GM18519 (cell line): Measurements from ENCODE around the gene EXTL1.
"Not testable (repeated sequence)": the region's sequence is repeated elsewhere in the genome, so short reads cannot be mapped to it uniquely, and the experiment has no call there.

ENCODE experiments used
- ATAC-seq: cut with Tn5 transposase; IDR thresholded peaks from one replicate; pipeline ENCODE4 v1.9.1; 2021; ENCODE audit warnings: mild to moderate bottlenecking, moderate library complexity; ENCODE audit not compliant: unreplicated experiment, low FRiP score

EXTL1 gene, protein sequence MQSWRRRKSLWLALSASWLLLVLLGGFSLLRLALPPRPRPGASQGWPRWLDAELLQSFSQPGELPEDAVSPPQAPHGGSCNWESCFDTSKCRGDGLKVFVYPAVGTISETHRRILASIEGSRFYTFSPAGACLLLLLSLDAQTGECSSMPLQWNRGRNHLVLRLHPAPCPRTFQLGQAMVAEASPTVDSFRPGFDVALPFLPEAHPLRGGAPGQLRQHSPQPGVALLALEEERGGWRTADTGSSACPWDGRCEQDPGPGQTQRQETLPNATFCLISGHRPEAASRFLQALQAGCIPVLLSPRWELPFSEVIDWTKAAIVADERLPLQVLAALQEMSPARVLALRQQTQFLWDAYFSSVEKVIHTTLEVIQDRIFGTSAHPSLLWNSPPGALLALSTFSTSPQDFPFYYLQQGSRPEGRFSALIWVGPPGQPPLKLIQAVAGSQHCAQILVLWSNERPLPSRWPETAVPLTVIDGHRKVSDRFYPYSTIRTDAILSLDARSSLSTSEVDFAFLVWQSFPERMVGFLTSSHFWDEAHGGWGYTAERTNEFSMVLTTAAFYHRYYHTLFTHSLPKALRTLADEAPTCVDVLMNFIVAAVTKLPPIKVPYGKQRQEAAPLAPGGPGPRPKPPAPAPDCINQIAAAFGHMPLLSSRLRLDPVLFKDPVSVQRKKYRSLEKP

DNA sequence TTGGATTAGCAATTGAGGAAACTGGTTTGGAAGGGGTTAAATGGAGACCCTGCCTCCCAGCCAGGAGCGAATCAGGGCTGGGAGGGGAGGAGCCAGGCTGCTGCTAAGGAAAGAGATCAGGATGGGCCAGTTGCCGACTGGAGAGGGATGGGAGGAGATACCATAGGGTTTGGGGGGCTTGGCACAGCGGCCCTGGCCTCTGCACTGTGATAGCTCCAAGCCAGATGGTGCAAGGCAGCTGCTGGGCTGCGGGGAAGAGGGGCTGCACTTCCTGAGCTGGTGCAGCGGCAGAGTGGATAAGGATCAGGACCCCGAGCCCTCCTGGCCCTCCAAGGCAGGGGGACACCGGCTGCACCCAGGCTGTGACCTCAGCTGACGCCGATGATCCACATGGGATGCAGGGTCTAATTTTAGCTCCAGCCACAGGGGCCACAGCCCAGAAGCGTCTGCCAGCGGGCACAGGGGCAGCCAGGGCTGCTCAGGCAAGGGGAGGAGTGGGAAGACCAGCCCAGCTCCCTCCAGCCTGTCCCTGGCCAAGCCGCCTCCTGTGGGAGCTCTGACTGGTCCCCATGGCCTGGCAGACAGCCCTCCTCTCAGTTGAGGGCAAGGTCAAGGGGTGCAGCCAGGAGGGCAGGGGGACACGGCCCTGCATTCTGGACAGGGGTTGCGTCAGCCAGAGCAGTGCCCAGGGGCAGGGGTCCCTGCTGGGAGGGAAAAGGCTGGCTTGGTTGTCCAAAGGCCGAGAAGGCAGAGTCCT is at the start of gene EXTL1:
TSS of gene EXTL1 (plus strand) at position 129 of the 757 bp plus-strand sequence. CDS start 872 bp downstream, outside the sequence.
- no peak for ATAC-seq

DNA sequence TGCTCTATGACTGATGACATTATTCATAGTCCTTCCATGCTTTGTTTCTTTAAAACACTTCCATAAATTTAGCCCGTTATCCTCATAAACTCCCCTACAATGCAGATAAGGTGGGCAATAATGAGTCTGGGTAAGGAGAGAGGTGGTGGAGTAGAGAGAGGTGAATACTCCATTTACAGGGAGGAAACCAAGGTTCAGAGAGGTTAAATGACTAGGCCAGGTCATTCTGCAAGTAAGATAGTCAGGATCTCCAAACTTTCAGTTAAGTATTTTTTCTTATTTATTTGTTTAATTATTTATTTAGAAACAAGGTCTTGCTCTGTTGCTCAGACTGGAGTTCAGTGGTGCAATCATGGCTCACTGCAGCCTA is 49.8 kb upstream of the EXTL1 start:
- no peak for ATAC-seq

DNA sequence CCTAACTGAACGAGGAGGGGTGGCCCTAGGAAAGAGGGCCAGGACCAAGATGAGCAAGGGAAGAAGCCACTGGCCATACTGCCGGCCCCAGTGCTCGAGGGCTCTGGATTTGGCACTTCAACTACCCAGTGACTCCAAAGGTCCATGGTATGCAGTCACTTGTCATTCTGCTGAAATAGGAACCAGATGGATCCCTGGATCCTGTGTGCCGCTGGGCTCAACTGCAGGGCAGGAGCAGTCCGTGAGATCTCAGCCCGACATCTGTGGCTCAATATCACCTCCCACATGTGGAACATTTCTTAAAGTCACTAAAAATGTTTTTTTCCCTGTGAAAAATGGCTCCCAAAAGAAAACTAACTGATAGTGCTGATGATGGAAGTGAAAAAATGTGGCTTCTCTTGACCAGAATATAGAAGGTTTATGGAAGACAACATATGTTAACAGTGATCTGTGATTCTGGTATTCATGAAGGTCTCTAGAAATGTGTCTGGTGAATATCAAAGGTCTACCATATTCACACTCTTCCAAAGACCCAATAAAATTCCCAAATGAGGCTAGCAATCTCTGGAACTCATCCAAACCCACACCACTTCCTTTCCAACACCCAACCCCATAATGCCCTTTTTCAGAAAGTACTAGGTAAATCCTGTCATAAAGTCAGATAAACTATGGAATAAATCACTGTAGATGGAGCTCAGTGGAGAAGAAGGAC is 47.8 kb upstream of the EXTL1 start:
- ATAC-seq: no peak

DNA sequence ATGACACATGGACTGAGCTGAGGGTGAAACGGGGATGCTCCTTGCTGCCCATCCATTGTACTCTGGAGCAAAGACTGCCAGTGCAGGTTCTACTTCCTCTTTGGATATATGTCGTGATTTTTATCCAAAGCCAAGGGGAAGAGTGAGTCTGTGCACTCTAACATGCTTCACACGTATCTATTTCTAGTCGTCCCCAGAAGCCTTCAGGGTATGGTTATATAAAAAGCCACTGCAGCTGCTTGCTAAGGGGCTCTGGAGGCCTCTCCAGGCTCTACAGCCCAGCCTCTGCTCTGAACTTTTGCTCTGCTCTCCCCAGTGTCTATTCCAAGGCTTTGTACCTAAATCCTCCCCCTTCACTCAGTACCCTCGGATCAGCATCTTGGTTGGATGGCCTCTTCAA is 43.8 kb upstream of the EXTL1 start:
- ATAC-seq: no peak

DNA sequence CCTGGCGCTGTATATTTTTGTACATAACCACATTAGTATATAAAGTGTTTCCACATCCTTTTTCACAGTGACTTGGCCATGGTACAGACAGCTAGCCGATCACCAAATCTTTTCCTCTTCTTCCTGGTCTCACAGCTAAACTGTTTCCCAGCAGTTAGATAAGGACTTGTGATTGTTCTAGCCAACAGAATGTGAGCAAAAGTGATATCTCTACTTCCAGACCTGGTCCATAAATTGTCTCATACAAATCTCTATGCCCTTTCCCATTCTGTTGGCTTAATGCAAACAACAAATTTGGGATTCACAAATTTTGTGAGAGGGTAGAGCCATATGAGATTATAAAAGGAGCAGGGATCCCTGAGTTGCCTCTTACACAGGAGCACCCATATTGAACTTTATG is 43.2 kb upstream of the EXTL1 start:
- ATAC-seq: no peak

DNA sequence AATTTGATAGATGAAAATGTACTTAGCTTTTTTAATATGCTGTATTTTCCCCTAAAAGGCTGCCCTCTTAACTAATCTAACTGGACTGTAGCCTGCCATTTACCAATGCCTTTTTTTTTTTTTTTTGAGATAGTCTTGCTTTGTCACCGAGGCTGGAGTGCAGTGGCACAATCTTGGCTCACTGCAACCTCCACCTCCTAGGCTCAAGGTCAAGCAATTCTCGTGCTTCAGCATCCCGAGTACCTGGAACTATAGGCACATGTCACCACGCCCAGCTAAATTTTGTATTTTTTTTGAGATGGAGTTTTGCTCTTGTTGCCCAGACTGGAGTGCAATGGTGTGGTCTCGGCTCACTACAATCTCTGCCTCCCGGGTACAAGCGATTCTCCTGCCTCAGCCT is 42.4 kb upstream of the EXTL1 start:
- no peak for ATAC-seq

DNA sequence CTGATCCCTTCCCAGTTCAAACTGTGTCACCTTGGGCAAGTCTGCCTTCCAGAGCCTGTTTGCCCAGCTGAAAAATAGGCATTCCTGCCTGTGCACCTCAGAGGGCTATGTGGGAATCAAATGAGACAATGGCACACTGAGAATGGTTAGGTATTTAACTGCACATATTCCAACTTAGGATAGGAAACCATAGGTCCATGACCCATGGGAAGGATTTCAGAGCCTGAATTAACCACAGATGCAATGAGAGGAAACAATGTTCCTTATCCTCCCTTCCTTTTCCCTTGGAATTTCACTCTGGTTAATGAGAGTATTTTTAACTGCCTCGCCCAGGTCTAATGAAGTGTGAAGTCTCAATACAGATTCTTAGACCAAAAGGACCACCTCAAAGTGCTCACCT is 36.4 kb upstream of the EXTL1 start:
- no peak for ATAC-seq

DNA sequence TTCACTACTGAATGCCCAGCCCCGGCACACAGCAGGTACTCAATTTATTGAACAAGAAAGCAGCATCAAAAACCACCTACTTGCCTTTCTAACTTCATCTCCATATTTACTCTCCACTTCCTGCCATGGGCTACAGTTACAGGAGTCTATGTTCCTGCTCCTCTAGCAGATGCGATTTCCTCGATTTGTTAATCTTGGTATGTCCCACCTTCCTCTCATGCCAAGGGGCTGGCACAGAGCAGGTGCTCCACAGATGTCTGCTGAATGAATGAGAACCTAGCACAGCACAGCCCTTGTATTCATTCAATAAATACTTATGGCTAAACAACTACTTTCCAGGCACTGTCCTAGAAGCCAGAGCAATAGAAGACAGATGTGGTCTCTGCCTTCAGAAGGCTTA is 35.9 kb upstream of the EXTL1 start:
- no peak for ATAC-seq

DNA sequence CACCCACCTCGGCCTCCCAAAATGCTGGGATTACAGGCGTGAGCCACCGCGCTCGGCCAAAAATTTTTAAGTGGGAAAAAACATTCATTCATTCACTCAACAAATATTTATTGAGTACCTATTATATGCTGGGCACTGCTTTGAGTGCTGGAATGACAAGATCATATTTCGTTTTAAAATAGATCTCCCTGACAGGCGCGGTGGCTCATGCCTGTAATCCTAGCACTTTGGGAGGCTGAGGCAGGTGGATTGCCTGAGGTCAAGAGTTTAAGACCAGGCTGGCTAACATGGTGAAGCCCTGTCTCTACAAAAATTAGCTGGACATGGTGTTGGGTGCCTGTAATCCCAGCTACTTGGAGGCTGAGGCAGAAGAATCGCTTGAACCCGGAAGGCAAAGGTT is 34.8 kb upstream of the EXTL1 start:
- ATAC-seq: not testable (repeated sequence)

DNA sequence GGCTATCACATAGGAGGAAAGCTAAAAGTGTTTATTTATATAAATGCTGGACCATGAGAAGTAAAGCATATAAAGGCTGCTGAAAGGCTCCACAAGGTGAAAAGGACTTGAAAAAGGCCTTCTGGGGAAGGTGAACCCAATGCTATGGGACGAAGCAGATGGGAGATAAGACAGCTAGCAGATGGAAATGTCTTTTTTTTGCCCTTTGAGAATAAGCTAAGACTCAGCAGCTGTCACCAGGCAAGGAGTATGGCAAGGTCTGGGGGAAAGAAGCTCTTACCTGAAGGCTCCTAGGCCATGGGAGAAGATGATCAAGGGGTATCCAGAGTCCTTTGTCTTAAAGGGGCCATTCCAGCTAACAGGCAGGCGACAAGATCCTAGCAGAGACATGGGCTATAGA is 33.6 kb upstream of the EXTL1 start:
- no peak for ATAC-seq

DNA sequence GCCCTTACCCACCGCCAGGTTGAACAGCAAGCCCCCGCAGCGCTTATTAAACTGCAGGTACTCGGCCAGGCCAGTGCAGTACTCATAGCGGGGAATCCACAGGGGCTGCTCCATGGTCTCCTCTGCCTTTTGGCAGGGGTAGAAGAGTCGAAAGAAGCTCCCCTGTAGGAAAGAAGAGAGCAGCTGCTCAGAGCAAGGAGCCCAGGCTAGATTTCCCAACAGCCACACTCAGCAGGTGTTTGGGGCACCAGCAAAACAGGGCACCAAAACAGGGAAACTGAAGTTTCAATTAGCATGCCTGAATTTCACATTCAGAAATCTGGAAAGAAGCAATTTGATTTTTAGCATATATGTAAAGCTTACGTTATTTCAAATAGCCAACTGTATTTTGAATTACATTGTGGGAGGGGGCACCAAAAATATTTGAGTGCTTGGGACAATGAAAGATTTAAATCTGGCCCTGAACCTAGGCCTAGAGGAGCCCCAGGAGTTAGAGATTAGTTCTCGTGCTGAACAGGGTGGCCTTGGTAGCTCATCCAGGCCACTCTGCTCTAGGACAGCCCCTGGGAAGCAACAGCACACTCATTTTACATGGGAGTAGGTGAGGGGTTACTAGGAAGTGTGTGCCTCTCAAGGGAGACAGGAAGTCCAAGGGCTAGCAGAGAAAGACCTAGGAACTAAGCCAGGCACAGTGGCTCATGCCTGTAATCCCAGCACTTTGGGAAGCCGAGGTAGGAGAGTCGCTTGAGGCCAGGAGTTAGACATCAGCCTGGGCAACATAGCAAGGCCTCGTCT is 31.9 kb upstream of the EXTL1 start:
- no peak for ATAC-seq

DNA sequence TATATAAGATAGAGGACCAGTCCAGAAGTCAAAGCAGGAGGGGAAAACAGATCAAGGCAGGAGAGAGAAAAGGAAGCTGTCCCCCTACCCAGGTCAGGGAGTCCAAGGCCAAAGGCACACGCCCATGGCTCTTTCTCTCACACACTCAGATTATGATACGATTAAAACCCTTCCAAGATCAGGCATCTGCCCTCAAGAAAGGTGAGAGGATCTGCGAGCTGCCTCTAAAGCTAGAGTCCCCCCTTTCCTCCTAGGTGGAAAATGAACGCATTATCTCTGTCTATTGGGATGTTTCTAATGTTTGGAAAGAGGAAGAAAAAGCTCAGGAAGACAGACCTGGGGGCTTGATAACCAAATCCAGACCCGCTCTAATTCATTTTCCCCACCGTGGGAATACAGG is 31.3 kb upstream of the EXTL1 start:
- no peak for ATAC-seq

DNA sequence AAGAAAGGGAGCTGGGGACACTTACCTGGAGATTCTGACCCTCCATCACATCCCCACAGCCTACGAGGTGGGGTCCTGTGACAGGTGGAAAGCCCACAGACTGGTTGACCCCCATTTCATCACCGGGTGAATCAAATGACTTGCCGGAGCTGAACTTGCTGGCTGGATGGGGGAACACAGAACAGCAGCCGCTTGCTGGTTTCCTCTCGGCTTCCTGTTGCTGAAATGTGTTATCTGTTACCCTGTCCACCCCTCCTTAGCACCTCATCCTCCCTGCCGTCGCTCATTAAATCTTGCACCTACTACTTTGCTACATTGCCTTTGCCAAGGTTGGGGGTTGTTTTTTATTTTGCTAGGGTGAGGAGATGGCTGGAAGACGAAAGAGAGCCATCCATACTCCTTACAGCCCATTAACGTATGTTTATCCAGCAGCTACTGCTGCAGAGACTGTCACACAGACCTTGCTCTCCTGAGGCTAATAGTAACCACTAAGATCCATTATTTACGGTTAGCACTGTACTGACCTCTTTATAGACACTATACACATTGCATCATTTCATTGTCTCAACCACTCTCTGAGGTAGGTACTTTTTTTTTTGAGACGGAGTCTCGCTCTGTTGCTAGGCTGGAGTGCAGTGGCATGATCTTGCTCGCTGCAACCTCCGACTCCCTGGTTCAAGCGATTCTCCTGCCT is 30.7 kb upstream of the EXTL1 start:
- ATAC-seq: no peak

DNA sequence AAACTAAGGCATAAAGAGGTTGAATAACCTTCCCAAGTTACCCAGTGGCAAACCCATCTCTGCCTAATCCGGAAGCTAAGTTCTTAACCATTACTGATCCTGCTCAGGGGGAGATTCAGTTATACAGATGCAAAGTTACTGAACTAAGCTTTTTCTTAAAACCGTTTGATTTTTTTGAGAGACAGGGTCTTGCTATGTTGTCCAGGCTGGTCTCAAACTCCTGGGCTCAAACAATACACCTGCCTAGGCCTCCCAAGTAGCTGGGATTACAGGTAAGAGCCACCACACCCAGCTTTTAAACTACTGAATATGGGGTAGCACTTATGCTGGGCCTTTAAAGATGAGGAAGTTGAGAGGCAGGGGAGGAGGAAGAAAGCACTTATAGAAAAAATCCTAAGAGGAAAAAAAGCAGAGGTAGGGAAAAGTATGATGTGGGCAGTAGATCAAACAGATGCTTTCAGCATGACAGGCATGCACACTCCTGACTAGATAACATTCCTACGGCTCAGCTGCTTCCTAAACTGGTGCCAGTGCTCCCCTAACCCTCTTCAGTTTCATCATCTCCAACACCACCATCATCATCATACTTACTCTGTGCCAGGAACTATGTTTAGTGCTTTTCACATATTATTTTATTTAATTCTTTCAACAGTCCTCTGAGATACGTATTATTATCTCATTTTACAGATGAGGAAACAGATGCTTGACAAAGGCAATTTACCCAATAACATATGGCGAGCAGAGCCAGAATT is 29.5 kb upstream of the EXTL1 start:
- no peak for ATAC-seq

DNA sequence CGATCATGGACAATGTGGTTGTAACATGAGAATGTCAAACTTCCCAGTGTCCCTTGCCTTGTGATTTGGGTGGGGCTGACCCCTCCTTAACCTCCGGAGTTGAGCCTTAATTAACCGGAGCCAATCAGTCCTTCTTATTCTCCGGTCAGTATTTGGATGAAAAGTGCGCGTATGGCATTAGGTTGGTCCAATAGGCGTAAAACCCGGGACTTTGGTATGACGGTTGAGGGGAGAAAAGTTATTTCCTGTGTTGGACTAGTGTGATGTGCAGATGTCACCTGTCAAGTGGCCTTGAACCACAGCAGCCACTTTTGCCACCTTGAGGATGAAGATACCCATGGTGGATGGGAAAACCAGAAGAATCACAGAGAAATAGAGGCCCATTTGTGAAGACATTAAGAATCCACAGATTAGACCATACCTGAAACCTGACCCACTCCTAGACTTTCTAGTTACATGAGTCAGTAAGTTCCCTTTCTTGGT is 28.8 kb upstream of the EXTL1 start:
- ATAC-seq: no peak

DNA sequence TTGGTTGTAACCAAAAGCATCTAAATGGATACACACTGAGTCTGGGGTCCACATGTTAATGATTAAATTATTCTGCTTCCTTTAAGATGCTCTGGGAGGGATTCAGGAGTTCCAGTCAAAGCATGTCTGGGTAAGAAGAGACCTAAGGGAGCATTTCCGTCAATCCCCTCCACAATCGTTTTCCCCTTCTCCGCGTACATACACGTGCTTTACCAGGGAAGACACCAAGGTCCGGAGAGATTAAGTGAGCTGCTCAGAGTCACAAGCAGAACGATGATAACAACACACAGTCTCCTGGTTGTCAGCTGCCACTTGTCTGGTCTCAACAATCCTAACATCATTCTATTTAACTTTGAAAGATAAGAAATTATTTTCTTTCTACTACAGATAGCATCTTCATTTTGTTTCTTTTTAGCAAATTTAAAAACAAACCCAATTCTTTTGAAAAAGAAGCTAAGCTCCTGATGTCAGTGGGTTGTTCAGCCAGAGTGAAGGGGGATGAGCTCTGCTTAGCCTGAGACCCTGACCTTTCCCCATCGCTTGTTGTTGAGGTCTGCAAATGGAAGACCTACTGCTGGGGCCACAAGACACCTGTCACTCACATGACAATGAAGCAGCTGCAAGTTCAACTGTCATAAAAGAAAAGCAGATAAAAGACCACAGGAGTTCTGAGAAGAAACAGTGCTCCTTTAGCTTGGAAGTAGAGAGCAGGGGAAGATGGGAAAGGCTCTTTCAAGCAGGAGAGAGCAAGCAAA is 28.2 kb upstream of the EXTL1 start:
- ATAC-seq: no peak

DNA sequence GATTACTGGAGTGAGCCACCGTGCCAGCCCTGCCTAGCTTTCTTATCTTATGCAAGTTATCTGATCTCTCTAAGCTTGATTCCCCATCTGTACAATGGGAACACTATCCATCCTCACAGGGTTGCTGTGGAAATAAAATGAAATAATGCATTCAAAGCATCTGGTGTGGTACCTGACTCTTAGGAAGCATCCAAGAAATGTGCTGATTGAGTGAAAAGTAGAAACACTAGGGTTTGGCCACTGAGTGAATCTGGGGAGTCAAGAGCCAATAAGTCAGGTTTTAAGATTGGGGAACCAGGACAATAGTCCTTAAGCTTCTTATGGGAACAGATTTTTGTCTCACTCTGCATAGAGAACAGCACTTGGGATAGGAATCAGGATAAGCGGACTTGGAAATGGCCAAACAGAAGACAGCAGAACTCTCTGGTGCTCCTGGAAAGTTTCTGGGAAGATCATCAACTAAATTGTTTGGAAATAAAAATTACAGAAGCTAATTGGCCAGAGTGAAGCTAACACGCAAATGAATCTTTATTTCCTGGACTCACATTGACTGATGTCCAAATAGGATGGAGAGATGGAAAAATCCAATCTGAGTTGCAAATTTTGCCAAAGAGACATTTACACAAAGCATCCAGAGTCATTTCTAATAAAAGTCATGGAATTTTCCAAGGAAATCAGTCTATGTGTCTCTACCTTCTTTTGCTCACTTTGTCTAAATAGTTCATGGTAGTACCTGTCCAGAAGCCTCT is 27.0 kb upstream of the EXTL1 start:
- no peak for ATAC-seq
